Stromal cell of bone marrow (primary cell): ENCODE data around the gene EPN1.
"Not testable (repeated sequence)": the region's sequence is repeated elsewhere in the genome, so short reads cannot be mapped to it uniquely, and the experiment has no call there.

Experiments
- DNase-seq: peaks from one replicate; pipeline ENCODE4 v3.0.0-alpha.2; 2012; ENCODE audit warnings: low read depth

The EPN1 gene

DNA sequence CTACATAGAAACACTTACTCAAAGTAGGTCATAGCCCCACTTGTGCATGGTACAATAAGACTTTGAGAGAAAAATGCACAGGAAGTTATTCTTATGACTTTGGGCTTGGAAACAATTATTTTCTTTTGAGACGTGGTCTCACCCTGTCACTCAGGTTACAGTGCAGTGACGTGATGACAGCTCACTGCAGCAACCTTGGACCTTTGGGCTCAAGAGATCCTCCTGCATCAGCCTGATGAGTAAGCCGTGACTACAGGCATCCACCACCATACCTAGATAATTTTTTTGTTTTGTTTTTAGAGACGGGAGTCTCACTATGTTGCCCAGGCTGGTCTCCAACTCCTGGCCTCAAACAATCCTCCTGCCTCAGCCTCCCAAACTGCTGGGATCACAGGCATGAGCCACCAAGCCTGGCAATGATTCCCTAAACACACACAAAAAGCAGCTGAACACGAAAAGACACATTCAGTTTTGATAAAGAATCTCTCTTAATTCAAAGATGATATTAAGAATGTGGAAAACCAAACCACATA is 45.3 kb downstream of the EPN1 start:
- no peak for DNase-seq

DNA sequence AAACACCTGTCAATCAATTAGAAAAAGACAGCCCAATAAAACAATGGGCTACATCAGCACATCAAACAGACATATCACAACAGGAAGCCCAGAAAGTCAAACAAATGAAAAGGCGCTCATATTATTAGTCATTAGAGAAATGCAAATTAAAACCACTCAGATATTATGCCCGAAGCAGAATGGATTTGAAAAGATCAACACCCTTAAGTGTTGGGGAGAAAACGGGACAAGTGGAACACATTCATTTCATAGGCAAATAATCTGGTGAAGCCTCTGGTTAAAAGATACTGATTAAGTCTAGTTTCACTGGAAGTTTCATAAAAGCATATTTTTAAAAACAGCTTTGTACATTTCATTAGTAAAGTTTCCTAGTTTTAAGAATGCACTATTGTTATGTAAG is 45.8 kb downstream of the EPN1 start:
- DNase-seq, result no peak

DNA sequence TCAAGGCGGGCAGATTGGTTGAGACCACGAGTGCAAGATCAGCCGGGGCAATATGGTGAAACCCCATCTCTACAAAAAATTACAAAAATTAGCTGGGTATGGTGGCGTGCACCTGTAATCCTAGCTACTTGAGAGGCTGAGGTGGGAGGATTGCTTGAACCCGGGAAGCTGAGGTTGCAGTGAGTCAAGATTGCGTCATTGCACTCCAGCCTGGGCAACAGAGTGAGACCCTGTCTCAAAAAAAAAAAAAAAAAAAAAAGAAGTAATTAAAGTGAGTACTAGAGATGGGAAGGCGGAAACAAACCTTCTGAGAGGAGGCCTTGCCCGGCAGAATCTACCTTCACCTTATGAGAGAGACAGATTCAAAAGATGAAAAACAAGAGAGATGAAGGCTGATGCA is 48.5 kb downstream of the EPN1 start:
- no peak for DNase-seq

DNA sequence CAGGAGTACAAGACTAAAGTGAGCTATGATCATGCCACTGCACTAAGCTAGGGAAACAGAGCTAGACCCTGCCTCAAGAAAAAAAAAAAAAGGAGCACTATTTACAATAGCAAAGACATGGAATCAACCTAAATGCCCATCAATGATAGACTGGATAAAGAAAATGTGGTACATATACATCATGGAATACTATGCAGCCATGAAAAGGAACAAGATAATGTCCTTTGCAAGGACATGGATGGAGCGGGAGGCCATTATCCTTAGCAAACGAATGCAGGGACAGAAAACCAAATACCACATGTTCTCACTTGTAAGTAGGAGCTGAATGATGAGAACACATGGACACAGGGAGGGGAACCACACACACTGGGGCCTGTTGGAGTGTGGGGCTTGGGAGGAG is 55.4 kb downstream of the EPN1 start:
- not testable (repeated sequence) for DNase-seq

DNA sequence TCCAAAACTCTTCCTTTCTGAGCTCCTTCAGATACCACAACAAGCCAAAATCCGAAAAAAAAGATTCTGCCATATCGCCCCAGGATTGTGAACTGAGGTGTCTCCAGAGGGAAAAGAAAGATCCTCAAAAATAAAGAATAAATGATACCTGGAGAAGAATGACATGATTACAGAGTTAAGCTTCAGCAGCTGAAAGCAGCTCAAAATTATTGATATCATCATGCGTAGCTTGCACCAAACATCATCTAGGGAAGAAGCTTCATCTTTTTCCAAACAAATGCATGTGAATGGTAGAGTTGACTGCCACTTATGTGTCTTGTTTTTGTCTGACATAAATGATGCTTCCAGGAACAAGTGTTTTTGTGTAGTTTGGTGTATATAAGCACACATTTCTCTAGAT is 63.3 kb downstream of the EPN1 start, which contains the start of gene NLRP9:
Gene NLRP9, minus strand, starts transcription at position 101 of the 400 bp plus-strand sequence. Its CDS starts 28 bp downstream, at position 73.
- no peak for DNase-seq

DNA sequence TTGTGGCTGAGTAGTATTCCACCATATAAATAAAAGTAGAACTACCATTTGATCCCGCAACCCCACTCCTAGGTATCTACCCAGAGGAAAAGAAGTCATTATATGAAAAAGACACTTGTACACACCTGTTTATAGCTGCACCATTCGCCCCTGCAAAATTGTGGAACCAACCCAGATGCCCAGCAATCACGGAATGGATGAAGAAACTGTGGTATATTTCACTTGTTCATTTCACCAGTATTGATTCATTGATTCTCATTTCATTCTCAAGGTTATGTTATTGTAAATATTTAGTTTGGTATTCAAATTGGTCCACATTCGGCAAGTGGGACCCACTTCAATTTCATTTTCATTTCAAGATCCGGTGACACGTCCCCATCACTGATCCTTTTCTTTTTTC is 75.7 kb downstream of the EPN1 start:
- no peak for DNase-seq

DNA sequence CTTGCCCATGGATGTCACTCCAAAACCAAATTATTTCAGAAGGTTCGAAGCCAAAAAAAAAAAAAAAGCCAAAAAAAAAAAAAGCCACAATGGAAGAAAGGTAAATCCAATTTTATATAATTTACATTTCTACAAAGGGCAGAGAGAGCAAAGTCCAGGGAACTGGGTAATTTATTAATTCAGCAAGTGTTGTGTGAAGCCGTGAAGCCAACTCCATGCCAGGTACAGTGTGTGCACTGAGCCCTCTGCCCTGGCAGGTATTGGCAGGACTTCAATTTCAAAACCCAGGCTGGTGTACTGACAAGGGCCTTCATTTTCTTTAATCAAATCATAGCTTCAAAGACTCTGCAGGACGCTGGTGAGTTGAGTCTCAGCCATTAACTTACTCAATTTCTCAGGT is 78.4 kb downstream of the EPN1 start:
- DNase-seq, result no peak

DNA sequence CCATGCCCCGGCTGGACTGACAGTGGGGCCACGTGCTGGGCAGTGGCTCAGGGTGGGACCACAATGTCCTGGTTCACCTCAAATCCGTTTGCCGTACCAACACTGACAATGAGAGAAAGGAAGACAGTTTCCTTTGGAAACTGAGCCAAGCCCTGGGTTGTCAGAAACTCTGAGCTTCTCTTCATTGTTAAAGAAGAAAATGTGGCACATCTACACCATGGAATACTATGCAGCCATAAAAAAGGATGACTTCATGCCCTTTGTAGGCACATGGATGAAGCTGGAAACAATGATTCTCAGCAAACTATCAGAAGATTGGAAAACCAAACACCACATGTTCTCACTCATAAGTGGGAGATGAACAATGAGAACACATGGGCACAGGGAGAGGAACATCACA is 81.8 kb downstream of the EPN1 start:
- not testable (repeated sequence) for DNase-seq

DNA sequence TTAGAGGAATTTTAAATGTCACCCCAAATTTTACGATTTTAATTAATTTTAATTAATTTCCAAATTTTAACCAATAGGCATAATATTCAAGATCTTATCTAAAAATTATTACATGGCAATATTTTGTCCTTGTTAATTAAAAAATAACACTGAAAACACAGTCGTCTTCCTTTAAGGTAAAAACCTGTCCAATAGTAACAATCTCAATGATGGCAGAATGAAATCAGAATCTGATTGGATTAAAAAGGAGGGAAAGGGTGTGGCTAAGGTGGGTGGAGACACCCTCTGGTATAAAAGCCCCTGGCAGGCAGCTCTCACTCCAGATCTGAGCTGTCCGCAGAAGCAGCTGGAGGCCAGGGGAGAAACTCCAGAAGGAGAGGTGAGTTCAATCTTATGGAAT is 83.8 kb downstream of the EPN1 start, which contains the start of gene RFPL4A:
Gene RFPL4A, plus strand, starts transcription at position 301 of the 400 bp plus-strand sequence. CDS start 2,704 bp downstream, outside the sequence.
- not testable (repeated sequence) for DNase-seq
